HFFc6 (cell line): ENCODE results near the gene FAM81B. TPM values are rescaled to one million over a fixed set of nuclear protein-coding genes. Genes with fewer than 3 reads are reported as not detected.

ENCODE experiments used
- DNase-seq: peaks from one replicate; pipeline ENCODE4 v3.0.0-alpha.2; 2018
- H3K27ac Mint-ChIP-seq: 2 replicates; pipeline ENCODE4 v1.8.0; 2020; ENCODE audit warnings: mild to moderate bottlenecking, mixed read lengths
- H3K27me3 Mint-ChIP-seq: 2 replicates; pipeline ENCODE4 v1.8.0; 2021; ENCODE audit warnings: mild to moderate bottlenecking, moderate library complexity, mixed read lengths; ENCODE audit not compliant: insufficient read depth
- H3K36me3 Mint-ChIP-seq: 2 replicates; pipeline ENCODE4 v1.8.0; 2021; ENCODE audit warnings: low read depth, mixed read lengths
- H3K4me1 Mint-ChIP-seq: 2 replicates; pipeline ENCODE4 v1.8.0; 2020; ENCODE audit warnings: low read depth, mixed read lengths
- H3K4me3 Mint-ChIP-seq: 2 replicates; pipeline ENCODE4 v1.8.0; 2020; ENCODE audit warnings: mild to moderate bottlenecking, moderate library complexity, mixed read lengths
- H3K9me3 Mint-ChIP-seq: 2 replicates; pipeline ENCODE4 v1.8.0; 2020; ENCODE audit warnings: mild to moderate bottlenecking, mixed read lengths
- total RNA-seq, 6 experiments: library from RNA; stranded (reverse); fragmentation: NEBNext Ultra II Directional; extraction: Animal tissue kit (Norgen Biotek cat#: 25700); gene quantifications; 2 replicates in 1 of 6; 3 replicates in 5 of 6; pipeline ENCODE4 v1.2.3, GENCODE V29; 2021
- TF ChIP-seq, protein P1 (sequence below): fragments of 200-600 bp; sonication (generic); IDR thresholded peaks from 2 replicates; pipeline ENCODE4 v1.5.0; 2021; ENCODE audit warnings: antibody characterized with exemption, mild to moderate bottlenecking

Gene FAM81B
- total RNA-seq, 6 experiments from 2014 or later: not detected

GRCh38 chr5:95446560-95447221, 55.5 kb downstream of the FAM81B start:
- TF ChIP-seq, protein P1, sequence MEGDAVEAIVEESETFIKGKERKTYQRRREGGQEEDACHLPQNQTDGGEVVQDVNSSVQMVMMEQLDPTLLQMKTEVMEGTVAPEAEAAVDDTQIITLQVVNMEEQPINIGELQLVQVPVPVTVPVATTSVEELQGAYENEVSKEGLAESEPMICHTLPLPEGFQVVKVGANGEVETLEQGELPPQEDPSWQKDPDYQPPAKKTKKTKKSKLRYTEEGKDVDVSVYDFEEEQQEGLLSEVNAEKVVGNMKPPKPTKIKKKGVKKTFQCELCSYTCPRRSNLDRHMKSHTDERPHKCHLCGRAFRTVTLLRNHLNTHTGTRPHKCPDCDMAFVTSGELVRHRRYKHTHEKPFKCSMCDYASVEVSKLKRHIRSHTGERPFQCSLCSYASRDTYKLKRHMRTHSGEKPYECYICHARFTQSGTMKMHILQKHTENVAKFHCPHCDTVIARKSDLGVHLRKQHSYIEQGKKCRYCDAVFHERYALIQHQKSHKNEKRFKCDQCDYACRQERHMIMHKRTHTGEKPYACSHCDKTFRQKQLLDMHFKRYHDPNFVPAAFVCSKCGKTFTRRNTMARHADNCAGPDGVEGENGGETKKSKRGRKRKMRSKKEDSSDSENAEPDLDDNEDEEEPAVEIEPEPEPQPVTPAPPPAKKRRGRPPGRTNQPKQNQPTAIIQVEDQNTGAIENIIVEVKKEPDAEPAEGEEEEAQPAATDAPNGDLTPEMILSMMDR: no peak

DNA sequence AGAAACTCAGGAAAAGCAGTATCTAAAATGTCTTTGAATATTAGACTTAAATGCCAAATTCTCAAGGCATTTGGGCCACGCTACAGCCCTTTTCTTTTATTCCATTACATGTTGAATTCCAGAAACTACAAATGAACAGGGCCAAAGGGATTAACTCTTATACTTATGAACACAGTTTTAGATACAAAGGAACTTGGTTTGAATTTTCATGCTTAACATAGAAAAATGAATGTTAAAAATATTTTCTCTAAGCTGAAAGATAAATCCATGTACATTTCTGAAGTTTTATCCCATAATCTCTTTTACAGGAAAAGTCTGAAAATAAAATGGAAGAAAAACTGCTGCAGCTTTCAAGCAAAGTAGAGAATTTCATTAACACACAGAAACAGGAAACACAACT, 56.8 kb downstream of the FAM81B start:
- Mint-ChIP-seq H3K9me3 (no peaks in the 10 kb centered on the region), H3K27me3 (no peaks in the 10 kb centered on the region; the same call in 1 of the 2 replicates), H3K27ac (no peak overlapping the region), H3K4me1 (peaks cover 24% of the 10 kb centered on the region), H3K4me3 (no peak overlapping the region), H3K36me3 (no peaks in the 10 kb centered on the region)
- DNase-seq: no peak
- TF ChIP-seq, protein P1: no peak

More at GRCh38 chr5:95446560-95447221, 55.5 kb downstream of the FAM81B start:
- H3K36me3 Mint-ChIP-seq: no peaks in the 10 kb centered on the region
- peaks cover 24% of the 10 kb centered on the region for H3K4me1 Mint-ChIP-seq
- no peaks in the 10 kb centered on the region; the same call in 1 of the 2 replicates for H3K27me3 Mint-ChIP-seq
- H3K4me3 Mint-ChIP-seq: no peak overlapping the region
- H3K9me3 Mint-ChIP-seq: no peaks in the 10 kb centered on the region
- DNase-seq: no peak
- no peak overlapping the region for H3K27ac Mint-ChIP-seq

GRCh38 chr5:95448789-95449188, 57.6 kb downstream of the FAM81B start:
- Mint-ChIP-seq H3K27ac (no peak overlapping the region), H3K36me3 (no peaks in the 10 kb centered on the region), H3K4me1 (peaks cover 24% of the 10 kb centered on the region), H3K4me3 (no peak overlapping the region), H3K9me3 (no peaks in the 10 kb centered on the region), H3K27me3 (no peaks in the 10 kb centered on the region; the same call in 1 of the 2 replicates)
- no peak for DNase-seq
- TF ChIP-seq, protein P1: no peak

DNA sequence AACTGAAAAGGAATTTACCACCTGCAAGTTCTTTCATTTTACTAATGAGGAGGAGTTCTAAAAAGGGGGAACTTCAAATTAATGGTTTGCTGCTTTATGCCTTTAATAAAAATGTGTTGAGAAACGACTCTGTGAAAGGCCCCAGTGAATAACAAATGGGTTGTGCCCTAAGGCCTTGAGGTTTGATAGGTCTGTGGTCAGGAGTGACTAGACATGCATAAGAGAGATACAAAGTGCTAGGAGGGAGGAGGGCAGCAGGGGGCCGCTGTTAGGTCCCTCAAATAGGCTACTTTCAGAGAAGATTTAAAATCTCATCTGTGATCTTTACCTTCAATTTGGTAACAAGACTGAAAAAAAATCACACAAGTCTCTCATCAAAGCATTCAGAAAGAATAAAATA, 58.3 kb downstream of the FAM81B start:
- DNase-seq: no peak

DNA sequence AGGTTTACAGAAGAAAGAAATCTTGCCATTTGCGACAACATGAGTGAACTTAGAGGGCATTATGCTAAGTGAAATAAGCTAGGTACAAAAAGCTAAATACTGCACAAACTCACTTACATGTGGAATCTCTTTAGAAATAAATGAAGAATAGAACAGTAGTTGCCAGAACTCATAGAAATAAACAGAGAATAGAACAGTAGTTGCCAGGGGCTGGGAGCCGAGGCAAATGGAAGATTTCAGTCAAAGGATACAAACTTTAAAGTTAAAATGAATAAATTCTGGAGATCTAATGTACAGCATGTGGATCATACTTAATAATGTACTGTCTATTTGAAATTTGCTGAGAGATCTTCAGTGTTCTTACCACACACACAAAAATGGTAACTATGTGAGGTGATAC, 63.4 kb downstream of the FAM81B start:
- no peak overlapping the region for H3K27ac Mint-ChIP-seq
- H3K4me3 Mint-ChIP-seq: no peak overlapping the region
- TF ChIP-seq, protein P1: no peak
- H3K36me3 Mint-ChIP-seq: no peaks in the 10 kb centered on the region
- H3K9me3 Mint-ChIP-seq: no peaks in the 10 kb centered on the region
- DNase-seq: no peak
- H3K4me1 Mint-ChIP-seq: no peaks in the 10 kb centered on the region
- H3K27me3 Mint-ChIP-seq: no peaks in the 10 kb centered on the region

More for the DNA sequence above, 58.3 kb downstream of the FAM81B start:
- Mint-ChIP-seq H3K4me1 (peaks cover 24% of the 10 kb centered on the region), H3K9me3 (no peaks in the 10 kb centered on the region), H3K27ac (no peak overlapping the region), H3K27me3 (no peaks in the 10 kb centered on the region; the same call in 1 of the 2 replicates), H3K36me3 (no peaks in the 10 kb centered on the region), H3K4me3 (no peak overlapping the region)
- TF ChIP-seq, protein P1: no peak
